Hepatocyte (in vitro differentiated cells): Measurements from ENCODE around the gene CRKL.

Experiments
- CTCF ChIP-seq: fragments of 200-600 bp; sonication (generic); IDR thresholded peaks from 2 replicates; pipeline ENCODE4 v1.5.1; 2016; ENCODE audit warnings: antibody characterized with exemption, mild to moderate bottlenecking; ENCODE audit not compliant: poor library complexity
- EZH2 ChIP-seq: fragments of 200-600 bp; sonication (generic); IDR thresholded peaks from 2 replicates; pipeline ENCODE4 v1.6.1; 2016; ENCODE audit warnings: antibody characterized with exemption, mild to moderate bottlenecking, borderline replicate concordance

DNA sequence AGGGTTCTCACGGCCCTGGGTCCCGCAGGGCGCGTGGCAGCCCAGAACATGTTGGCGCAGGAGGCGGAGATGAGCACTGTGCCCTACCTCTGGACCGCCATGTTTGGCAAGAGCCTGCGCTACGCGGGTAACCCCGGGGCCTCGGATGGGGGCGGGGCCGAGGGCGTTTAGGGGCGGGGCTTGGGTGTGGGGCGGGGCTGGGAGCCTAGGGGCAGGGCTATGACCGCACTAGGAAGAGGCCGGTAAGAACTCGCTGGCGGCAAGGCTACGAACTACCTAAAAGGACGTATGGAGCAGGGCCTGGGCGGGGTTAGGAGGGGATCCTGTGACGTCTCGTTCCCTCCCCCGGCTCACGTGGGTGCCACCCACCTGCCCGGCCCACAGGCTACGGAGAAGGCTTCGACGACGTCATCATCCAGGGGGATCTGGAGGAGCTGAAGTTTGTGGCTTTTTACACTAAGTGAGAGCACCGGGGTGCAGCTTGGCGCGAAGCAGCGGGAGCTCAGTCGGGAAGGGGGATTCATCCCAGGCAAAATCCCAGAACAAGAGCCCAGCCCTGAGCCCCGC is 62.1 kb downstream of the CRKL start:
- TF ChIP-seq CTCF (no peak), EZH2 (no peak)
